Peyer's patch (tissue), 4 donors: Measurements from ENCODE around the gene GFRA4.

ENCODE experiments used
- POLR2A ChIP-seq, 2 donors: fragments of 450-650 bp; IDR thresholded peaks; one replicate each; pipeline ENCODE4 v1.5.1; 2017; ENCODE audit warnings: antibody characterized with exemption in 2 of 2, mild to moderate bottlenecking in 2 of 2, moderate library complexity in 2 of 2
- TF ChIP-seq, protein P1 (sequence below), 6 experiments: fragments of 450-650 bp in 4 of 6; fragments of 200-600 bp in 2 of 6; sonication (generic) in 1 of 6; IDR thresholded peaks; one replicate each; pipeline ENCODE4 v1.5.1; 2017 to 2019; ENCODE audit warnings: antibody characterized with exemption in 6 of 6, mild to moderate bottlenecking in 3 of 6, moderate library complexity in 1 of 6

DNA sequence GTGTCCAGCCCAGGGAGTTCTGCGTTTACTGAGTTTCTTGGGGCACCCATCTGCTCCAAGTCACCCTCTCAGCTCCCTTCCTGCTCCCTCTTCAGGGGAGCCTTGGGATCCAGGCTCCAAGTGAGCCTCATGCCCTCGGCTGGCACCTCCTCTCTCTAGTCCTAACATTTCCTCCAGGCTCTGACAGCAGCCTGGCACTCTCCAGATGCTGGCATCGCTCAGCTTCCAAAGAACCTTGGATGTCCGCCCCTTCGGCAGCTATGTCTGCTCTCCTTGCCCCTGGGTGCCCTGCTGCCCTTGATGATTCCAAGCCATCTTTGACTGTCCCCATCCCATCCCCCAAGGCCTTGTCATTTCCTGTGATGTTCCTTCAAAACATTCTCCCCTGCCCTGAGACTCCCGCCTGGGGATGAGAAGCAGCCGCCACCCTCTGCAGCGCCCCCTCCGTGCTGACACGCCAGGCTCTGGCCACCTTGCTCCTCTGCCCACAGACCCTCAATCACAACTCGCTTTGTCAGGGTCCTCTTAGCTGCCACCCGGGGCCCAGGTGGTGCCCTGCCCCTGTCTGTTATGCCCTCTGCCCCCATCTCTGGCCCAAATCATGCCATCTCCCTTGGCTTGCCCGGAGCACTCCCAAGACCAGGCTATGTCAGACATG is 6.6 kb upstream of the GFRA4 start:
- TF ChIP-seq, protein P1, sequence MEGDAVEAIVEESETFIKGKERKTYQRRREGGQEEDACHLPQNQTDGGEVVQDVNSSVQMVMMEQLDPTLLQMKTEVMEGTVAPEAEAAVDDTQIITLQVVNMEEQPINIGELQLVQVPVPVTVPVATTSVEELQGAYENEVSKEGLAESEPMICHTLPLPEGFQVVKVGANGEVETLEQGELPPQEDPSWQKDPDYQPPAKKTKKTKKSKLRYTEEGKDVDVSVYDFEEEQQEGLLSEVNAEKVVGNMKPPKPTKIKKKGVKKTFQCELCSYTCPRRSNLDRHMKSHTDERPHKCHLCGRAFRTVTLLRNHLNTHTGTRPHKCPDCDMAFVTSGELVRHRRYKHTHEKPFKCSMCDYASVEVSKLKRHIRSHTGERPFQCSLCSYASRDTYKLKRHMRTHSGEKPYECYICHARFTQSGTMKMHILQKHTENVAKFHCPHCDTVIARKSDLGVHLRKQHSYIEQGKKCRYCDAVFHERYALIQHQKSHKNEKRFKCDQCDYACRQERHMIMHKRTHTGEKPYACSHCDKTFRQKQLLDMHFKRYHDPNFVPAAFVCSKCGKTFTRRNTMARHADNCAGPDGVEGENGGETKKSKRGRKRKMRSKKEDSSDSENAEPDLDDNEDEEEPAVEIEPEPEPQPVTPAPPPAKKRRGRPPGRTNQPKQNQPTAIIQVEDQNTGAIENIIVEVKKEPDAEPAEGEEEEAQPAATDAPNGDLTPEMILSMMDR (IDR thresholded peaks at IDR 0.05): no peak
- no peak for TF ChIP-seq POLR2A (IDR thresholded peaks at IDR 0.05)
